ENCODE results near the gene NRP1. TPM values are rescaled to one million over a fixed set of nuclear protein-coding genes. Genes with fewer than 3 reads are reported as not detected.

Gene NRP1
- total and polyA plus RNA-seq, 4 donors = 14.6 to 55.6 (median 37.8) TPM

DNA sequence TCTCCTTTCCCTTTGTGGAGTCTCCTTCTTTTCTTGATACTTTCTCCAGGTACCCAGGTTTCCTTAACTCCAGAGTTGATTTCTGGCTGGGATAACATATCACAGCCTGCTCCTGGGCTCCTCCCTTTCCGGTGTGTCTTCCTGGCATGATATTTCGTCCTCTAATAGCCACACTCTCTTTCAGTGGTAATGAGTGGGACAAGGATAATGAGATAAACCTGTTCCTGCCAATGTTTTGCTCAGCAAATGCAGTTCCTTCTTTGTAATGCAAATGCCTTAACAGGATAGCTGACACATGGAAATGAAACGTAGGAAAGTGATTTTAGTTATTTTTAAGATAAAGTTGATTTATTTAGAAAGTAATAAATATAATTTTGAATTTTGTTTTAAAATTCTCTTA is 168.6 kb downstream of the NRP1 start:
- DNase-seq (ENCODE audit: low spot score) = no peak
- no peak overlapping the region for H3K27ac ChIP-seq (ENCODE audit: low read depth in 1 of 2, low read length in 2 of 2)
- H3K36me3 ChIP-seq (ENCODE audit: control insufficient read depth in 4 of 4, insufficient read depth in 3 of 4, low read depth in 1 of 4, low read length in 3 of 4) = no peaks in the 10 kb centered on the region
- WGBS = 77% methylated on average over 3 of the region's 3 CpGs
- H3K27me3 ChIP-seq (ENCODE audit: control insufficient read depth in 4 of 4, insufficient read depth in 4 of 4, low read length in 3 of 4) = no peaks in the 10 kb centered on the region
- no peak for TF ChIP-seq HNF4A (conservative IDR thresholded peaks at IDR 0.05)
- no peak for TF ChIP-seq RAD21 (IDR thresholded peaks at IDR 0.05)
- TF ChIP-seq YY1 (IDR thresholded peaks at IDR 0.05) = no peak
- no peak for TF ChIP-seq GABPA (IDR thresholded peaks at IDR 0.05 in 1 of 2, conservative IDR thresholded peaks at IDR 0.05 in 1 of 2)
- TF ChIP-seq JUND (IDR thresholded peaks at IDR 0.05) = no peak
- no peak for TF ChIP-seq RXRA (IDR thresholded peaks at IDR 0.05)
- TF ChIP-seq, protein P1, sequence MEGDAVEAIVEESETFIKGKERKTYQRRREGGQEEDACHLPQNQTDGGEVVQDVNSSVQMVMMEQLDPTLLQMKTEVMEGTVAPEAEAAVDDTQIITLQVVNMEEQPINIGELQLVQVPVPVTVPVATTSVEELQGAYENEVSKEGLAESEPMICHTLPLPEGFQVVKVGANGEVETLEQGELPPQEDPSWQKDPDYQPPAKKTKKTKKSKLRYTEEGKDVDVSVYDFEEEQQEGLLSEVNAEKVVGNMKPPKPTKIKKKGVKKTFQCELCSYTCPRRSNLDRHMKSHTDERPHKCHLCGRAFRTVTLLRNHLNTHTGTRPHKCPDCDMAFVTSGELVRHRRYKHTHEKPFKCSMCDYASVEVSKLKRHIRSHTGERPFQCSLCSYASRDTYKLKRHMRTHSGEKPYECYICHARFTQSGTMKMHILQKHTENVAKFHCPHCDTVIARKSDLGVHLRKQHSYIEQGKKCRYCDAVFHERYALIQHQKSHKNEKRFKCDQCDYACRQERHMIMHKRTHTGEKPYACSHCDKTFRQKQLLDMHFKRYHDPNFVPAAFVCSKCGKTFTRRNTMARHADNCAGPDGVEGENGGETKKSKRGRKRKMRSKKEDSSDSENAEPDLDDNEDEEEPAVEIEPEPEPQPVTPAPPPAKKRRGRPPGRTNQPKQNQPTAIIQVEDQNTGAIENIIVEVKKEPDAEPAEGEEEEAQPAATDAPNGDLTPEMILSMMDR (IDR thresholded peaks at IDR 0.05; ENCODE audit: low read depth, low read length, missing input control) = no peak
- no peak for TF ChIP-seq FOXA2 (IDR thresholded peaks at IDR 0.05)
- H3K9ac ChIP-seq (ENCODE audit: low read depth in 1 of 2, low read length in 2 of 2) = no peak overlapping the region
- H3K4me1 ChIP-seq (ENCODE audit: control insufficient read depth in 4 of 4, insufficient read depth in 4 of 4, low read length in 3 of 4) = peaks cover 0 to 9% (median 5%) of the 10 kb centered on the region in 4 donors
- H3K4me3 ChIP-seq (ENCODE audit: low read depth in 1 of 3, low read length in 3 of 3) = no peak overlapping the region
- no peaks in the 10 kb centered on the region for H3K9me3 ChIP-seq (ENCODE audit: control insufficient read depth in 4 of 4, low read length in 3 of 4)

DNA sequence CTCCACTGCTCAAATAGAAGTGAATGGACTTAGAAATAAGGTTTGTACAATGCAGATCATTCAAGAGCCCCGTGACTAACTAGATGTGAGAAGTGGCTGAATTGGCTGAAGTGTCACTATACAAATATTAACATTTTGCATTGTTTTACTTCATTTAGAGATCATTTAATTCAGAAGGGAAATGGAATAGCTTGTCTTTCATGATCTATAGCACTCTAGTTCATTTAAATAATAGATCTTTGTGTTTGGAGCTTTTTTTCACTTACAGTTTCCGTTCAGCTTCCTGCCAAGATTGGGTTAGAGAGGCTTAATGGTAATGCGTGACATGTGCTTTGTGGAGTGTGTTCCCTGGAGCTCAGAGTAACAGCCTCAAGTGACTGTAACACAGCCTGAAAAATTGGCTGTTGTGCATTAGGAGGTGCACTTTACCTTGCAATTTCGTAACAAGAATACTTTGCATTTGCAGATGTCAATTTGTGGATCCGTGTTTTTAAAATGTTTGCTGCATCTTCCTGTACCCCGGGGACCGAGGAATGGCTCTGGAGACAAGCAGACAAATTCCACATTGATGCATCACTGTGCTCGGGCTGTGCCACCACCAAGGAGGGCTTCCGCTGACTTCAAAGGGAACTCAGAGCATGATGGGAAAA is 170.3 kb downstream of the NRP1 start:
- TF ChIP-seq NR2F2 (IDR thresholded peaks at IDR 0.05) = no peak
- no peak for TF ChIP-seq FOXA1 (IDR thresholded peaks at IDR 0.05)
- no peak for TF ChIP-seq RAD21 (IDR thresholded peaks at IDR 0.05)
- TF ChIP-seq HNF4G (IDR thresholded peaks at IDR 0.05) = no peak
- TF ChIP-seq, protein P2, sequence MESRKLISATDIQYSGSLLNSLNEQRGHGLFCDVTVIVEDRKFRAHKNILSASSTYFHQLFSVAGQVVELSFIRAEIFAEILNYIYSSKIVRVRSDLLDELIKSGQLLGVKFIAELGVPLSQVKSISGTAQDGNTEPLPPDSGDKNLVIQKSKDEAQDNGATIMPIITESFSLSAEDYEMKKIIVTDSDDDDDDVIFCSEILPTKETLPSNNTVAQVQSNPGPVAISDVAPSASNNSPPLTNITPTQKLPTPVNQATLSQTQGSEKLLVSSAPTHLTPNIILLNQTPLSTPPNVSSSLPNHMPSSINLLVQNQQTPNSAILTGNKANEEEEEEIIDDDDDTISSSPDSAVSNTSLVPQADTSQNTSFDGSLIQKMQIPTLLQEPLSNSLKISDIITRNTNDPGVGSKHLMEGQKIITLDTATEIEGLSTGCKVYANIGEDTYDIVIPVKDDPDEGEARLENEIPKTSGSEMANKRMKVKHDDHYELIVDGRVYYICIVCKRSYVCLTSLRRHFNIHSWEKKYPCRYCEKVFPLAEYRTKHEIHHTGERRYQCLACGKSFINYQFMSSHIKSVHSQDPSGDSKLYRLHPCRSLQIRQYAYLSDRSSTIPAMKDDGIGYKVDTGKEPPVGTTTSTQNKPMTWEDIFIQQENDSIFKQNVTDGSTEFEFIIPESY (IDR thresholded peaks at IDR 0.05) = no peak
- TF ChIP-seq JUND (IDR thresholded peaks at IDR 0.05) = no peak
- TF ChIP-seq GABPA (IDR thresholded peaks at IDR 0.05 in 1 of 2, conservative IDR thresholded peaks at IDR 0.05 in 1 of 2) = no peak
- TF ChIP-seq TAF1 (conservative IDR thresholded peaks at IDR 0.05) = no peak
- TF ChIP-seq RXRA (IDR thresholded peaks at IDR 0.05) = no peak
- TF ChIP-seq EGR1 (IDR thresholded peaks at IDR 0.05; ENCODE audit: low read depth in 2 of 2) = no peak
- TF ChIP-seq, protein P3, sequence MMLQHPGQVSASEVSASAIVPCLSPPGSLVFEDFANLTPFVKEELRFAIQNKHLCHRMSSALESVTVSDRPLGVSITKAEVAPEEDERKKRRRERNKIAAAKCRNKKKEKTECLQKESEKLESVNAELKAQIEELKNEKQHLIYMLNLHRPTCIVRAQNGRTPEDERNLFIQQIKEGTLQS (IDR thresholded peaks at IDR 0.05) = no peak
- no peak for TF ChIP-seq YY1 (IDR thresholded peaks at IDR 0.05)
- no peak for TF ChIP-seq FOXA2 (IDR thresholded peaks at IDR 0.05)
- TF ChIP-seq, protein P4, sequence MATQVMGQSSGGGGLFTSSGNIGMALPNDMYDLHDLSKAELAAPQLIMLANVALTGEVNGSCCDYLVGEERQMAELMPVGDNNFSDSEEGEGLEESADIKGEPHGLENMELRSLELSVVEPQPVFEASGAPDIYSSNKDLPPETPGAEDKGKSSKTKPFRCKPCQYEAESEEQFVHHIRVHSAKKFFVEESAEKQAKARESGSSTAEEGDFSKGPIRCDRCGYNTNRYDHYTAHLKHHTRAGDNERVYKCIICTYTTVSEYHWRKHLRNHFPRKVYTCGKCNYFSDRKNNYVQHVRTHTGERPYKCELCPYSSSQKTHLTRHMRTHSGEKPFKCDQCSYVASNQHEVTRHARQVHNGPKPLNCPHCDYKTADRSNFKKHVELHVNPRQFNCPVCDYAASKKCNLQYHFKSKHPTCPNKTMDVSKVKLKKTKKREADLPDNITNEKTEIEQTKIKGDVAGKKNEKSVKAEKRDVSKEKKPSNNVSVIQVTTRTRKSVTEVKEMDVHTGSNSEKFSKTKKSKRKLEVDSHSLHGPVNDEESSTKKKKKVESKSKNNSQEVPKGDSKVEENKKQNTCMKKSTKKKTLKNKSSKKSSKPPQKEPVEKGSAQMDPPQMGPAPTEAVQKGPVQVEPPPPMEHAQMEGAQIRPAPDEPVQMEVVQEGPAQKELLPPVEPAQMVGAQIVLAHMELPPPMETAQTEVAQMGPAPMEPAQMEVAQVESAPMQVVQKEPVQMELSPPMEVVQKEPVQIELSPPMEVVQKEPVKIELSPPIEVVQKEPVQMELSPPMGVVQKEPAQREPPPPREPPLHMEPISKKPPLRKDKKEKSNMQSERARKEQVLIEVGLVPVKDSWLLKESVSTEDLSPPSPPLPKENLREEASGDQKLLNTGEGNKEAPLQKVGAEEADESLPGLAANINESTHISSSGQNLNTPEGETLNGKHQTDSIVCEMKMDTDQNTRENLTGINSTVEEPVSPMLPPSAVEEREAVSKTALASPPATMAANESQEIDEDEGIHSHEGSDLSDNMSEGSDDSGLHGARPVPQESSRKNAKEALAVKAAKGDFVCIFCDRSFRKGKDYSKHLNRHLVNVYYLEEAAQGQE (IDR thresholded peaks at IDR 0.05) = no peak
- TF ChIP-seq SP1 (IDR thresholded peaks at IDR 0.05) = no peak
- TF ChIP-seq, protein P5, sequence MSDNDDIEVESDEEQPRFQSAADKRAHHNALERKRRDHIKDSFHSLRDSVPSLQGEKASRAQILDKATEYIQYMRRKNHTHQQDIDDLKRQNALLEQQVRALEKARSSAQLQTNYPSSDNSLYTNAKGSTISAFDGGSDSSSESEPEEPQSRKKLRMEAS (IDR thresholded peaks at IDR 0.05) = no peak
- no peak for DNase-seq (ENCODE audit: low spot score)
- H3K4me1 ChIP-seq (ENCODE audit: control insufficient read depth in 4 of 4, insufficient read depth in 4 of 4, low read length in 3 of 4) = peaks cover 0 to 9% (median 5%) of the 10 kb centered on the region in 4 donors
- H3K9ac ChIP-seq (ENCODE audit: low read depth in 1 of 2, low read length in 2 of 2) = no peak overlapping the region
- no peaks in the 10 kb centered on the region for H3K36me3 ChIP-seq (ENCODE audit: control insufficient read depth in 4 of 4, insufficient read depth in 3 of 4, low read depth in 1 of 4, low read length in 3 of 4)
- H3K27me3 ChIP-seq (ENCODE audit: control insufficient read depth in 4 of 4, insufficient read depth in 4 of 4, low read length in 3 of 4) = no peaks in the 10 kb centered on the region
- H3K27ac ChIP-seq (ENCODE audit: low read depth in 1 of 2, low read length in 2 of 2) = no peak overlapping the region
- WGBS = 69% methylated on average over 9 of the region's 9 CpGs
- H3K4me3 ChIP-seq (ENCODE audit: low read depth in 1 of 3, low read length in 3 of 3) = no peak overlapping the region
- H3K9me3 ChIP-seq (ENCODE audit: control insufficient read depth in 4 of 4, low read length in 3 of 4) = no peaks in the 10 kb centered on the region
